Uterus (tissue), 2 donors: ENCODE measurements around the gene DUOXA1.

Experiments used
- CTCF ChIP-seq, 4 experiments: fragments of 200-600 bp in 2 of 4; fragments of 450-650 bp in 2 of 4; sonication (generic) in 2 of 4; IDR thresholded peaks; one replicate each; pipeline ENCODE4 v1.5.1; 2016 to 2019; ENCODE audit warnings: antibody characterized with exemption in 4 of 4, mild to moderate bottlenecking in 2 of 4, moderate library complexity in 1 of 4
- POLR2A ChIP-seq, 2 donors: fragments of 450-650 bp; IDR thresholded peaks; one replicate each; pipeline ENCODE4 v1.6.1; 2016; ENCODE audit warnings: antibody characterized with exemption in 2 of 2, mild to moderate bottlenecking in 1 of 2, moderate library complexity in 1 of 2

GRCh38 chr15:45149060-45149459 lies 19.4 kb upstream of the DUOXA1 start:
- TF ChIP-seq CTCF (IDR thresholded peaks at IDR 0.05) (no peak), POLR2A (IDR thresholded peaks at IDR 0.05) (no peak)
